ENCODE results near the gene SAMD14. TPM values are rescaled to one million over a fixed set of nuclear protein-coding genes. Genes with fewer than 3 reads are reported as not detected.

The SAMD14 gene
- total RNA-seq, 4 donors from 2014 or later: 0.04 to 3.8 (median 0.31) TPM; not detected in 1

DNA sequence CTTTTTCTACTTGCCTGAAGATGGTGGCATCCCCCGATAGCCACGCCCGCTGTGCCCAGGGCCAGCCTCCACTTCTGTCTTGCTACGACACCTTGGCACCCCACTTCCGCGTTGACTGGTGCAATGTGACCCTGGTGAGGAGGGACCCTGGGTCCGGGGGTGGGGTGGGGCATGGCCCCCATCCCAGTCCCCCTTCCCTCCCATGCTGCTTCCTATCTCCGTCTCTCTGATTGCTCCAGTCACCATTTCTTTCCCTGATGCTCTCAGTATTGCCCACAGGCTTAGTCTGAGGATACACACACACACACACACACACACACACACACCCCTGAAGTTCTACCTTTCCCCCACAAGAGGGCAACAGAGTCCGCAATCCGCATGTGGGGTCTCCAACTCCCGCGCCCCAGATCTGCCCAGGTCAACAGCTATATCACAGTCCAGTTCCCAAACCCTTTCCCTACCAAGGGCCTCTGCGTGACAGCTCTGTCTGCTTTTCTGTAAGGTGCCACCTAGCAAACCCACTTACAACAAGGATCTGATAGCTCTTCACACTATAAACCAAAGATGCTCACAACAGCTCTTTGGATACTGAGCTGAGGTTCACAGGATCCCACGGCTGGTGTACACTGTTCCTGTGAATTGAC lies 39.3 kb upstream of the SAMD14 start:
- no peak for ATAC-seq
- Histone ChIP-seq H3K9me3 (no peaks in the 10 kb centered on the region), H3K27ac (peak overlapping the region; percentile 98 to 100 (median 99)), H3K4me1 (peaks cover 70 to 76% of the 10 kb centered on the region in 2 donors), H3K27me3 (no peaks in the 10 kb centered on the region), H3K4me3 (no peak overlapping the region), H3K36me3 (peaks cover 0 to 20% of the 10 kb centered on the region in 2 donors)
- TF ChIP-seq, protein P1, sequence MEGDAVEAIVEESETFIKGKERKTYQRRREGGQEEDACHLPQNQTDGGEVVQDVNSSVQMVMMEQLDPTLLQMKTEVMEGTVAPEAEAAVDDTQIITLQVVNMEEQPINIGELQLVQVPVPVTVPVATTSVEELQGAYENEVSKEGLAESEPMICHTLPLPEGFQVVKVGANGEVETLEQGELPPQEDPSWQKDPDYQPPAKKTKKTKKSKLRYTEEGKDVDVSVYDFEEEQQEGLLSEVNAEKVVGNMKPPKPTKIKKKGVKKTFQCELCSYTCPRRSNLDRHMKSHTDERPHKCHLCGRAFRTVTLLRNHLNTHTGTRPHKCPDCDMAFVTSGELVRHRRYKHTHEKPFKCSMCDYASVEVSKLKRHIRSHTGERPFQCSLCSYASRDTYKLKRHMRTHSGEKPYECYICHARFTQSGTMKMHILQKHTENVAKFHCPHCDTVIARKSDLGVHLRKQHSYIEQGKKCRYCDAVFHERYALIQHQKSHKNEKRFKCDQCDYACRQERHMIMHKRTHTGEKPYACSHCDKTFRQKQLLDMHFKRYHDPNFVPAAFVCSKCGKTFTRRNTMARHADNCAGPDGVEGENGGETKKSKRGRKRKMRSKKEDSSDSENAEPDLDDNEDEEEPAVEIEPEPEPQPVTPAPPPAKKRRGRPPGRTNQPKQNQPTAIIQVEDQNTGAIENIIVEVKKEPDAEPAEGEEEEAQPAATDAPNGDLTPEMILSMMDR (IDR thresholded peaks at IDR 0.05 in 4 of 5, conservative IDR thresholded peaks at IDR 0.05 in 1 of 5): peak; percentile 57 to 91 (median 80)
- TF ChIP-seq POLR2A (IDR thresholded peaks at IDR 0.05): peak in 1 of 2 donors; percentile 4
- intact Hi-C loops (cut with DNase I; ENCODE audit: low total_unique reads) (loop anchor here (5.0 to 10.0 kb wide), 2 partner anchors 37 to 696 kb away; partner anchors contain the start of genes SAMD14 and TOB1), in situ Hi-C loops (cut with MboI; ENCODE audit: low sequenced_read_pairs in 4 of 4) (no loop called here)
- no peak for DNase-seq

DNA sequence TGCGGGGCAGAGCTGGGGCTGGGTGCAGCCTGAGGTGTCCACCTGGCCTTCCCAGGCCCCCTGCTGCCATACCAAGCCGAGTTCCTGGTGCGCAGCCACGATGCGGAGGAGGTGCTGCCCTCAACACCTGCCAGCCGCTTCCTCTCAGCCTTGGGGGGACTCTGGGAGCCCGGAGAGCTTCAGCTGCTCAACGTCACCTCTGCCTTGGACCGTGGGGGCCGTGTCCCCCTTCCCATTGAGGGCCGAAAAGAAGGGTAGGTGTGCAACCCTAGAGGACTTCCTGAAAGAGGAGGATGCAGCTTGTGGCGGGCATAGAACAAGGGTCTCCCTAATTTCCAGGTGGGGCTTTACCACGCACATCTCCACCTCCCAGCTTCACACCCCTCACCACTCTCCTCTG lies 38.4 kb upstream of the SAMD14 start:
- intact Hi-C loops (cut with DNase I; ENCODE audit: low total_unique reads): loop anchor here (5.0 to 10.0 kb wide), 2 partner anchors 36 to 696 kb away; partner anchors contain the start of genes SAMD14 and TOB1
- DNase-seq (no peak), ATAC-seq (no peak)
- Histone ChIP-seq H3K9me3 (no peaks in the 10 kb centered on the region), H3K4me3 (no peak overlapping the region), H3K36me3 (peaks cover 0 to 20% of the 10 kb centered on the region in 2 donors), H3K27ac (peak overlapping the region; percentile 98 to 100 (median 99)), H3K4me1 (peaks cover 75 to 80% of the 10 kb centered on the region in 2 donors), H3K27me3 (no peaks in the 10 kb centered on the region)
- in situ Hi-C loops (cut with MboI; ENCODE audit: low sequenced_read_pairs in 4 of 4): no loop called here
- no peak for TF ChIP-seq POLR2A (IDR thresholded peaks at IDR 0.05)
- TF ChIP-seq, protein P1 (IDR thresholded peaks at IDR 0.05 in 4 of 5, conservative IDR thresholded peaks at IDR 0.05 in 1 of 5): no peak

- Histone ChIP-seq H3K27me3 (no peaks in the 10 kb centered on the region), H3K9me3 (no peaks in the 10 kb centered on the region), H3K4me3 (peak overlapping the region; percentile 55 to 76 (median 62)), H3K27ac (peak overlapping the region; percentile 98 to 100 (median 99)), H3K36me3 (peaks cover 0 to 20% of the 10 kb centered on the region in 2 donors), H3K4me1 (peaks cover 71 to 72% of the 10 kb centered on the region in 2 donors)
- TF ChIP-seq POLR2A (IDR thresholded peaks at IDR 0.05): no peak
- TF ChIP-seq, protein P1 (IDR thresholded peaks at IDR 0.05 in 4 of 5, conservative IDR thresholded peaks at IDR 0.05 in 1 of 5): no peak
- ATAC-seq (no peak), DNase-seq (no peak)
- intact Hi-C loops (cut with DNase I; ENCODE audit: low total_unique reads): loop anchor here (5.0 to 10.0 kb wide), 2 partner anchors 35 to 697 kb away; partner anchors contain the start of genes SAMD14 and TOB1
- in situ Hi-C loops (cut with MboI; ENCODE audit: low sequenced_read_pairs in 4 of 4): no loop called here
These were observed 37.4 kb upstream of the SAMD14 start for GRCh38 chr17:50167371-50167770.

DNA sequence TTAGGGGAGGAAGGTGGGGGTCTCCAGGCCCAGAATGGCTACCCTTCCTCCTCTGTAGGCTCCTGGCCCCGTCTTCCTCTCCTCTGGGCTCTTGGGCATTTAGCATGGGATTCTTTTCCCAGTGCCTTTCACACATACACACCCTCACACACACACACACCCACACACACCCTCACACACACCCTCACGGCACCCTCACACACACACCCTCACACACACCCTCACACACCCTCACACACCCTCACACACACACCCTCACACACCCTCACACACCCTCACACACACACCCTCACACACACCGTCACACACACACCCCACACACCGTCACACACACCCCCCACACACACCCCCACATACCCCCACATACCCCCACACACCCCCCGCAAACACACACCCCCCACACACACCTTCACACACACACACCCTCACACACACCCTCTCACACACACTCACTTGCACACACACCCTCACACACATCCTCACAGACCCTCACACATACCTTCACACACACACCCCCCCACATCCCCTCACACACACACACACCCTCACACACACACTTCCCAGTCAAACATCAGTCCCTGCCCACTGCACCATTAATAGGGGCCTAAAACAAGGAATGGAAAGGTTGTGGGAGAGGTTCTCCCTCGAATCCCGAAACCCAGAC lies 36.7 kb upstream of the SAMD14 start:
- intact Hi-C loops (cut with DNase I; ENCODE audit: low total_unique reads) (loop anchor here (5.0 to 10.0 kb wide), 2 partner anchors 34 to 698 kb away; partner anchors contain the start of genes SAMD14 and TOB1), in situ Hi-C loops (cut with MboI; ENCODE audit: low sequenced_read_pairs in 4 of 4) (no loop called here)
- no peaks in the 10 kb centered on the region for H3K9me3 ChIP-seq
- no peak for ATAC-seq
- peaks cover 0 to 15% of the 10 kb centered on the region in 2 donors for H3K36me3 ChIP-seq
- no peaks in the 10 kb centered on the region for H3K27me3 ChIP-seq
- peak overlapping the region; percentile 66 to 76 (median 70) for H3K4me3 ChIP-seq
- H3K27ac ChIP-seq: peak overlapping the region; percentile 98 to 100 (median 99)
- no peak for DNase-seq
- H3K4me1 ChIP-seq: peaks cover 70 to 76% of the 10 kb centered on the region in 2 donors
- no peak for TF ChIP-seq POLR2A (IDR thresholded peaks at IDR 0.05)
- TF ChIP-seq, protein P1 (IDR thresholded peaks at IDR 0.05 in 4 of 5, conservative IDR thresholded peaks at IDR 0.05 in 1 of 5): peak in 1 of 5 experiments; percentile 23
